COR-L47 (cell line): Measurements from ENCODE around the gene VDR.

Source experiments
- DNase-seq: peaks from one replicate; lab custom pipeline; 2025; lab: John Stamatoyannopoulos, UW

Gene VDR

GRCh38 chr12:47892819-47893218 is 12.0 kb downstream of the VDR start:
- DNase-seq, result no peak

GRCh38 chr12:47891356-47891755 is 13.4 kb downstream of the VDR start:
- no peak for DNase-seq

GRCh38 chr12:47889040-47889439 is 15.8 kb downstream of the VDR start:
- no peak for DNase-seq

GRCh38 chr12:47888153-47888819 is 16.5 kb downstream of the VDR start:
- DNase-seq, result no peak

- DNase-seq, result no peak
Observed at GRCh38 chr12:47887529-47887928, 17.3 kb downstream of the VDR start.

GRCh38 chr12:47886510-47887240 is 18.1 kb downstream of the VDR start:
- no peak for DNase-seq

GRCh38 chr12:47885566-47885965 is 19.2 kb downstream of the VDR start:
- DNase-seq, result no peak

- no peak for DNase-seq
Observed at GRCh38 chr12:47885012-47885501, 19.7 kb downstream of the VDR start.

GRCh38 chr12:47884501-47884900 is 20.3 kb downstream of the VDR start:
- no peak for DNase-seq

GRCh38 chr12:47883663-47884195 is 21.1 kb downstream of the VDR start:
- no peak for DNase-seq

GRCh38 chr12:47882781-47883546 is 21.8 kb downstream of the VDR start:
- no peak for DNase-seq

GRCh38 chr12:47881826-47882427 is 22.9 kb downstream of the VDR start:
- DNase-seq, result no peak

GRCh38 chr12:47881051-47881450 is 23.7 kb downstream of the VDR start:
- DNase-seq, result no peak

- DNase-seq, result no peak
Observed at GRCh38 chr12:47878918-47879481, 25.8 kb downstream of the VDR start.

- no peak for DNase-seq
Observed at GRCh38 chr12:47878293-47878917, 26.4 kb downstream of the VDR start.

- DNase-seq, result no peak
Observed at GRCh38 chr12:47877081-47877480, 27.7 kb downstream of the VDR start.

- no peak for DNase-seq
Observed at GRCh38 chr12:47876440-47876960, 28.3 kb downstream of the VDR start.

- DNase-seq, result no peak
Observed at GRCh38 chr12:47875746-47876439, 28.9 kb downstream of the VDR start.

GRCh38 chr12:47874316-47874715 is 30.5 kb downstream of the VDR start:
- DNase-seq, result no peak

GRCh38 chr12:47870175-47870781 is 34.5 kb downstream of the VDR start:
- DNase-seq, result no peak
